NCI-H1105 treated with DMSO at 0.1 percent for 48 hours (cell line): ENCODE results near the gene EME2.
"Not testable (repeated sequence)": the region's sequence is repeated elsewhere in the genome, so short reads cannot be mapped to it uniquely, and the experiment has no call there.

ENCODE experiments used
- DNase-seq: peaks from one replicate; lab custom pipeline; 2025; lab: John Stamatoyannopoulos, UW

EME2 gene

DNA sequence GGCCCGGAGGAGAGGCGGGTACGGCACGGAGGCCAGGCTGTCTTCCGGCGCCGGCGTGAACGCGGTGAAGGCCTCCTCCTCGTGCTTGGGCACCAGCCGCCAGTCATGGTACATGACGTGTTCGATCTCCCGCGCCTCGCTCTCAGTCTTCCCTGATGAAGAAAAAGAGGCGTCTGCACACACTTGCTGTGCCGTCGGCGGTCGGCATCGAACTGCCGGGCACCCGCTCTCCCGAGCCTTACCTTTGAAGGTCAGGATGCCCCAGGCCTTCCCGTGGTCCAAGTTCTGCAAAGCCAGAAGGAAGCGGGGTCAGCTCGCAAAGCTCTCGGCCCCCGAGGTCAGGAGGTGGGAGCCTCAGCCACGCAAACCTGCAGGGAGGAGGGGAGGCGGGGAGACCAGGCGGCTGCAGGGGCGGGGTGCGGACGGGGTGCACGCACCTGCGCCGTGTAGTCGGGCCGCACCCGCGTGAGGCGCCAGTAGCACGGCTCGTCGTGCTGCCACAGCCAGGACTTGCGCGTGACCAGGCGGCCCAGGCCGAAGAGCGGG lies at the start of gene EME2:
EME2 (plus strand) TSS at position 449 of the 546 bp plus-strand sequence. CDS start 418 bp downstream, outside the sequence.
- DNase-seq = no peak

DNA sequence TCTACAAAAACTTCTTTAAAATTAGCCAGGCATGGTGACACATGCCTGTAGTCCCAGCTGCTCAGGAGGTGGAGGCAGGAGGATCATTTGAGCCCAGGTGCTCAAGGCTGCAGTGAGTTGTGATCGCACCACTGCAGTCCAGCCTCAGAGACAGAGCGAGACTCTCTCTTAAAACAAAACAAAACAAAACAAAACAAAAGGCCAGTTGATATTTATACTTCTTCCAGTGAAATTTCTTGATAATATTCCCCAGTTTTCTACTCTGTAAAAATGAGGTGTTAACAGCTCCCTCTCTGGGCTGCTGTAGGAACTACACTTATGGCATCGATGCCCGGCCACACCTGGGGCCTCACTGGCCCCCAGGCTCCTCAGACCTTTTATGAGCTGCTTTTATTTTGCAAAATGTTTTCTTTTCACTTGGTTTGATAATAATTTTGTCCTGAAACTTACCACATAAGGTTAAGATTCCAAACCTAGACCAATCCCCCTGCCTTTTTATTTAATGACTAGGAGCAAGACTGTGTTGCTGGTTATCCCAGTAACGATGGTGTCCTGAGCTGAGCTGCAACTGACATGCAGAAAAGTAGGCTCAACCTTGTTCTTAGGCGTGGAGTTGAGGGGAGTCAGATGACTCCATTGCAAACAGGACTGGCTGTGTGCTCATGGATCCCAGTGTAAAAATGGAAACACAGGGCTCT lies 49.0 kb upstream of the EME2 start:
- no peak for DNase-seq

- DNase-seq = no peak
Measured at GRCh38 chr16:1724491-1724890, 48.1 kb upstream of the EME2 start.

- DNase-seq = no peak
Measured at GRCh38 chr16:1726661-1727502, 45.7 kb upstream of the EME2 start.

GRCh38 chr16:1727651-1728624 lies 44.7 kb upstream of the EME2 start:
- DNase-seq = no peak

GRCh38 chr16:1729026-1729425 lies 43.6 kb upstream of the EME2 start:
- no peak for DNase-seq

- no peak for DNase-seq
Measured at GRCh38 chr16:1729445-1729844, 43.2 kb upstream of the EME2 start.

- DNase-seq = no peak
Measured at GRCh38 chr16:1731073-1731472, 41.5 kb upstream of the EME2 start.

DNA sequence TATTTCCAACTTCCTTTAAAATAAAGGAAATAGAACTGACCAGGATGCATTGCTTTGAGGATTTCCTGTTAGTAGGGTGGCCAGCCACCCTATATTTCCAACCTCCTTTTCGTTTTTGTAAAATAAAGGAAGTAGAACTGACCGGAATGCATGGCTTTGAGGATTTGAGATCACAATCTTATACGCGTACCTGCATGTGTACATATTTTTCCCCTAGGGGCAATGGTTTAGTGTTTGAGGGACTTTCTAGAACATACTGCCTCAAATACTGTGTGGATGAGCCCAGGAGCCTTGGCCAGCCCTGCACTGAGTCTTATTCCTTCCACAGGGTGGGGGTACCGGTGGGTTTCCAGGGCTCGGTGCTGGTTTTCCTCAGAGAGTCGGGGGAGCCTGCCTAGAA lies 41.0 kb upstream of the EME2 start:
- DNase-seq = no peak

GRCh38 chr16:1732071-1732470 lies 40.5 kb upstream of the EME2 start:
- DNase-seq = no peak

DNA sequence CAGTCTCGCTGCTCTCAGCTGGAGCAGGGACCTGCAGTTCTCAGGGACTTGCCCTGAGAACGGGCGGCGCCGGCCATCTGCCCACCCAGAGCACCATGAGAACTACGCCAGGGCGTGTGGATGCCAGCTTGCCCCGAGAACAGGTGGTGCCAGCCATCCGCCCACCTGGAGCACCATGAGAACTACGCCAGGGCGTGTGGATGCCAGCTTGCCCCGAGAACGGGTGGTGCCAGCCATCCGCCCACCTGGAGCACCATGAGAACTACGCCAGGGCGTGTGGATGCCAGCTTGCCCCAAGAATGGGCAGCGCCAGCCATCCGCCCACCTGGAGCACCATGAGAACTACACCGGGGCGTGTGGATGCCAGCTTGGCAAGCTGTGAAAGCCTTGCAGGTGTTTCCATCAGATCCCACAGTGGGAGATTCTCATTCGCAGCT lies 40.0 kb upstream of the EME2 start:
- not testable (repeated sequence) for DNase-seq

GRCh38 chr16:1734123-1734522 lies 38.5 kb upstream of the EME2 start:
- no peak for DNase-seq

- DNase-seq = no peak
Measured at GRCh38 chr16:1734816-1735215, 37.8 kb upstream of the EME2 start.

DNA sequence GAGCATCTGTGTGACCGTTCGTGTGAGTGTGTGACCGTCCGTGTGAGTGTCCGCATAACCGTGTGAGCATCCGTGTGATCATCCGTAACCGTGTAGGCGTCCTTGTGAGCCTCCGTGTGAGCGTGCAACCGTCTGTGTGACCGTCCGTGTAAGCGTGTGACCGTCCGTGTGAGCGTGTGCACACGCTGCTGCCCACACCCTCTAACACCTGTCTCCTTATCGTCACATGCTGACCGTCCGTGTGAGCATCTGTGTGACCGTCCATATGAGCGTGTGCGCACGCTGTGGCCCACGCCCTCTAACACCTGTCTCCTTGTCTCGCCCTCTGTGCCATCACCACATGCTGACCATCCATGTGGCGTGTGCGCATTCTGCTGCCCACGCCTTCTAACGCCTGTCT lies 32.4 kb upstream of the EME2 start:
- no peak for DNase-seq

- no peak for DNase-seq
Measured at GRCh38 chr16:1740781-1741490, 31.7 kb upstream of the EME2 start.

DNA sequence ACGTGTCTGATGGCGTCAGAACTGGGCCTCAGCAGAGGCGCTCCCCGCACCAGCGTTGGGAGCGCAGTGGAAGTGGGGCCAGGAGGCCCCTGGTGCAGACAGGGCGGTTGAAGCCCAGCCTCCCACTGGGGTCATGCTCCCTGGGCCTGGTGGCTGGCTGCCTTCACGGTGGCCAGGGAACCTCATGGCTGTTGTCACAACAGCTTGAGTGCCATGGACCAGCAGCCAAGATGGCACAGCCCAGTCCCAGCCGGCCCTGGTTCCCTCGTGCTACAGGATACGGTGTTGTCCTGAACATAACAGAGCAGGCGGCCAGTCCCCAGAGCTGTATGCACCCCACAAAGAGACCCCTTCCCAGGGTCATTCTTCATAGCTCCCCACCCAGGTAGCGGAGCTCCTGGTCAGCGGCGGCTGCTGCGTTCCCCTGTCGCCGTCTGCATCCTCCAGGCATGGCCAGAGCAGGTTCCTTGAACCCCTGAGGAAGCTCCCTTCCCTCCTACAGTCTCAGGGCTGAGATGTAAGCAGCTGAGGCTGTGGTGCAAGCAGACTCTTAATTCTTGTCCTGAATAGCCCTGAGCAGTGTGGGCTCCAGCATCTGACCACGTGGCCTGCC lies 31.0 kb upstream of the EME2 start:
- no peak for DNase-seq

GRCh38 chr16:1743376-1744337 lies 29.0 kb upstream of the EME2 start:
- no peak for DNase-seq

DNA sequence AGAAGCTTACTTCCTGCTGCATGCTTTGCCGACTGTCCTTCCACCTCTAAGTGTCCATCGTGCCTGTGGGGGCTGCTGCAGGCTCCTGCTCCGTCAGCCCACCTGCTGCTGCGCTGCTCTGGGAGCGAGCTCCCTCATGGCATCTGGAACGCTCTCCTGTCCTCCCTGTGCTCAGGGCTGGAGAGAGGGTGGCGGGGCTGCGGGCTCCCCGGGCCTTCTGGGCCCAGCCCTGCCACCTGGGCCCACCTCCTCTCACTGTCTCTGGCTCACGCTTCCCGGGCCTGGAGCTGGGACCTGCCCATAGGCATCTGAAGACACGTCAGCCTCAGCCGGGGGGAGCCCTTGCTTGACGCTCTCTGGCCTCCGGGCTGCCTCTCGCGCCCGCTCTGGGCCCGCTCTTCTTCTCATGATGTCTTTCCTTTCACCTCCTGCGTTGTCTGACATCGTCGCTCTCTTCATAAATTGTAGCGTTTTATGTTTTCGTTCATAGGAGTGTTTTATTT lies 28.2 kb upstream of the EME2 start:
- no peak for DNase-seq

GRCh38 chr16:1745181-1745899 lies 27.3 kb upstream of the EME2 start:
- DNase-seq = no peak
